WTC11 (cell line): ENCODE measurements around the gene SLIT3. TPM values are rescaled to one million over a fixed set of nuclear protein-coding genes. Genes with fewer than 3 reads are reported as not detected.

Source experiments
- ATAC-seq: fragments of 200-7000 bp; cut with Tn5 transposase; 2 replicates; pipeline ENCODE4 v1.10.0; 2021; ENCODE audit warnings: mild to moderate bottlenecking, moderate library complexity
- CTCF ChIA-PET: fragments of 300-600 bp; sonication (Branson Sonifier 250); formaldehyde crosslinking; loops from one replicate; lab custom pipeline; 2021; ENCODE audit warnings: antibody characterized with exemption; lab: Charles Lee
- POLR2A ChIA-PET: fragments of 350-600 bp; sonication (Branson Sonifier 250); formaldehyde crosslinking; loops from one replicate; lab custom pipeline; 2021; ENCODE audit warnings: antibody characterized with exemption; lab: Charles Lee
- DNase-seq: peaks from one replicate; pipeline ENCODE4 v3.0.0; 2021; ENCODE audit warnings: low spot score
- H3K27ac Mint-ChIP-seq: 2 replicates; pipeline ENCODE4 v1.8.0; 2021; ENCODE audit warnings: mixed read lengths
- H3K27me3 Mint-ChIP-seq: 2 replicates; pipeline ENCODE4 v1.8.0; 2021; ENCODE audit warnings: low read depth, mild to moderate bottlenecking, moderate library complexity, mixed read lengths
- H3K36me3 Mint-ChIP-seq: 2 replicates; pipeline ENCODE4 v1.8.0; 2021; ENCODE audit warnings: mixed read lengths
- H3K4me1 Mint-ChIP-seq: 2 replicates; pipeline ENCODE4 v1.8.0; 2022; ENCODE audit warnings: mixed read lengths
- H3K4me3 Mint-ChIP-seq: 2 replicates; pipeline ENCODE4 v1.8.0; 2021; ENCODE audit warnings: mild to moderate bottlenecking, moderate library complexity, mixed read lengths
- H3K9me3 Mint-ChIP-seq: 2 replicates; pipeline ENCODE4 v1.8.0; 2021; ENCODE audit warnings: mixed read lengths
- AFF4 ChIP-seq: sonication (generic); formaldehyde crosslinking; IDR thresholded peaks from 2 replicates; pipeline ENCODE4 v1.8.1; 2023; ENCODE audit warnings: mild to moderate bottlenecking, missing genetic modification reagents, borderline replicate concordance
- E2F1 ChIP-seq: sonication (generic); formaldehyde crosslinking; IDR thresholded peaks from 2 replicates; pipeline ENCODE4 v1.8.0; 2022; ENCODE audit warnings: mild to moderate bottlenecking, missing genetic modification reagents
- ELF4 ChIP-seq: sonication (generic); formaldehyde crosslinking; IDR thresholded peaks from 2 replicates; pipeline ENCODE4 v1.8.1; 2022; ENCODE audit warnings: low read depth, mild to moderate bottlenecking, moderate library complexity, missing genetic modification reagents
- EMX1 ChIP-seq: fragments of 250-450 bp; sonication (Bioruptor Pico); IDR thresholded peaks from 2 replicates; pipeline ENCODE4 v1.8.0; 2021; ENCODE audit warnings: mild to moderate bottlenecking
- ERG ChIP-seq: fragments of 250-450 bp; sonication (Bioruptor Pico); IDR thresholded peaks from 2 replicates; pipeline ENCODE4 v1.8.0; 2021; ENCODE audit warnings: mild to moderate bottlenecking
- FOXP4 ChIP-seq: sonication (generic); formaldehyde crosslinking; IDR thresholded peaks from 2 replicates; pipeline ENCODE4 v1.8.0; 2022; ENCODE audit warnings: mild to moderate bottlenecking, missing genetic modification reagents
- GABPB1 ChIP-seq: sonication (generic); formaldehyde crosslinking; IDR thresholded peaks from 2 replicates; pipeline ENCODE4 v1.8.1; 2023; ENCODE audit warnings: mild to moderate bottlenecking, missing genetic modification reagents
- MYBL2 ChIP-seq: sonication (generic); formaldehyde crosslinking; IDR thresholded peaks from 2 replicates; pipeline ENCODE4 v1.8.1; 2023; ENCODE audit warnings: mild to moderate bottlenecking, moderate library complexity, missing genetic modification reagents
- OVOL2 ChIP-seq: fragments of 250-450 bp; sonication (Bioruptor Pico); IDR thresholded peaks from 2 replicates; pipeline ENCODE4 v1.9.0; 2021; ENCODE audit warnings: mild to moderate bottlenecking, borderline replicate concordance
- RORB ChIP-seq: fragments of 250-450 bp; sonication (Bioruptor Pico); IDR thresholded peaks from 2 replicates; pipeline ENCODE4 v1.9.0; 2021; ENCODE audit warnings: mild to moderate bottlenecking
- SMAD3 ChIP-seq: sonication (generic); formaldehyde crosslinking; IDR thresholded peaks from 2 replicates; pipeline ENCODE4 v1.8.0; 2022; ENCODE audit warnings: missing genetic modification reagents, mild to moderate bottlenecking, borderline replicate concordance
- SMAD4 ChIP-seq: sonication (generic); formaldehyde crosslinking; IDR thresholded peaks from 2 replicates; pipeline ENCODE4 v1.8.0; 2022; ENCODE audit warnings: mild to moderate bottlenecking, missing genetic modification reagents
- TCF7 ChIP-seq: sonication (generic); formaldehyde crosslinking; IDR thresholded peaks from 2 replicates; pipeline ENCODE4 v1.8.0; 2022; ENCODE audit warnings: mild to moderate bottlenecking, low read depth, missing genetic modification reagents, moderate library complexity
- TP53 ChIP-seq: sonication (generic); formaldehyde crosslinking; IDR thresholded peaks from 2 replicates; pipeline ENCODE4 v1.8.1; 2023; ENCODE audit warnings: mild to moderate bottlenecking, missing genetic modification reagents
- ZBTB43 ChIP-seq: sonication (generic); formaldehyde crosslinking; IDR thresholded peaks from 2 replicates; pipeline ENCODE4 v1.8.1; 2023; ENCODE audit warnings: mild to moderate bottlenecking, missing genetic modification reagents
- ZNF219 ChIP-seq: sonication (generic); formaldehyde crosslinking; IDR thresholded peaks from 2 replicates; pipeline ENCODE4 v1.8.0; 2023; ENCODE audit warnings: missing genetic modification reagents, mild to moderate bottlenecking, borderline replicate concordance
- total RNA-seq: library from RNA; stranded (reverse); gene quantifications from 3 replicates; pipeline ENCODE4 v1.2.3, GENCODE V29; 2021
- TF ChIP-seq, protein P1 (sequence below): sonication (generic); formaldehyde crosslinking; IDR thresholded peaks from 2 replicates; pipeline ENCODE4 v1.8.0; 2022; ENCODE audit warnings: missing genetic modification reagents
- TF ChIP-seq, protein P2 (sequence below): sonication (generic); formaldehyde crosslinking; IDR thresholded peaks from 2 replicates; pipeline ENCODE4 v1.8.0; 2022; ENCODE audit warnings: mild to moderate bottlenecking, missing genetic modification reagents

SLIT3 gene
- total RNA-seq, 1 experiment from 2014 or later, result 1.9 TPM

DNA sequence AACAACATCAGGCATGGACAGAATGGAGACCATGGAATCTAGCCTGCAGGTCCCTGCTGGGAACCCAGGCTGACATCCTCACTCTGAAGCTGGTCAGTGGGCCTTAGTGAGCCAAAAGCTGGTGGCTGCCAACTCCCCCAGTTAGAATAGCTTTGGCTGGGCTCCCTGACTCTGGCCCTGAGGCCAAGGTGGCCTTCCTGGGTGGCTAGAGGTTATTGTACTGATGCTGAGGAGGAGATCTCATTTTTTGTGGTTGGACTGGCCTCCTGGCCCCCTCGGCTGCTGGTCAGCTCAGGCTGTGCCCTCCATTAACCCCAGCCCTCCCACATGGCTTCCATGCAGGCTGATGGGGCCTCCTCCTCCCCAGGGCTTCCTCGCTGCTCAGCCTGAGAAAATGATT, 620.5 kb downstream of the SLIT3 start:
- ATAC-seq (no peak), DNase-seq (no peak)
- Mint-ChIP-seq H3K36me3 (no peaks in the 10 kb centered on the region), H3K27me3 (no peaks in the 10 kb centered on the region; the same call in 1 of the 2 replicates), H3K9me3 (no peaks in the 10 kb centered on the region), H3K4me1 (0 out of 2 replicates have a peak, but pooled peaks cover 7% of the 10 kb centered on the region), H3K4me3 (no peak overlapping the region), H3K27ac (no peak overlapping the region)
- POLR2A ChIA-PET, result interaction anchor here (0.6 kb wide), 1 partner anchor 904 kb away, joined by 3 read pairs; no protein-coding TSS in a partner anchor
- CTCF ChIA-PET, result interaction anchor here (1.0 to 2.7 kb wide), 4 partner anchors 10 to 68 kb away, joined by 3 to 12 read pairs (median 6); no protein-coding TSS in a partner anchor
- TF ChIP-seq ZBTB43 (CRISPR knock-in tag) (no peak), GABPB1 (no peak), SMAD4 (CRISPR knock-in tag) (no peak), AFF4 (CRISPR knock-in tag) (no peak), TP53 (no peak), TCF7 (no peak), E2F1 (no peak), RORB (no peak), ERG (CRISPR knock-in tag) (no peak), MYBL2 (CRISPR knock-in tag) (no peak), ELF4 (CRISPR knock-in tag) (no peak), ZNF219 (CRISPR knock-in tag) (no peak), OVOL2 (CRISPR knock-in tag) (no peak), SMAD3 (CRISPR knock-in tag) (no peak), EMX1 (CRISPR knock-in tag) (no peak), FOXP4 (no peak)
- TF ChIP-seq, protein P1, sequence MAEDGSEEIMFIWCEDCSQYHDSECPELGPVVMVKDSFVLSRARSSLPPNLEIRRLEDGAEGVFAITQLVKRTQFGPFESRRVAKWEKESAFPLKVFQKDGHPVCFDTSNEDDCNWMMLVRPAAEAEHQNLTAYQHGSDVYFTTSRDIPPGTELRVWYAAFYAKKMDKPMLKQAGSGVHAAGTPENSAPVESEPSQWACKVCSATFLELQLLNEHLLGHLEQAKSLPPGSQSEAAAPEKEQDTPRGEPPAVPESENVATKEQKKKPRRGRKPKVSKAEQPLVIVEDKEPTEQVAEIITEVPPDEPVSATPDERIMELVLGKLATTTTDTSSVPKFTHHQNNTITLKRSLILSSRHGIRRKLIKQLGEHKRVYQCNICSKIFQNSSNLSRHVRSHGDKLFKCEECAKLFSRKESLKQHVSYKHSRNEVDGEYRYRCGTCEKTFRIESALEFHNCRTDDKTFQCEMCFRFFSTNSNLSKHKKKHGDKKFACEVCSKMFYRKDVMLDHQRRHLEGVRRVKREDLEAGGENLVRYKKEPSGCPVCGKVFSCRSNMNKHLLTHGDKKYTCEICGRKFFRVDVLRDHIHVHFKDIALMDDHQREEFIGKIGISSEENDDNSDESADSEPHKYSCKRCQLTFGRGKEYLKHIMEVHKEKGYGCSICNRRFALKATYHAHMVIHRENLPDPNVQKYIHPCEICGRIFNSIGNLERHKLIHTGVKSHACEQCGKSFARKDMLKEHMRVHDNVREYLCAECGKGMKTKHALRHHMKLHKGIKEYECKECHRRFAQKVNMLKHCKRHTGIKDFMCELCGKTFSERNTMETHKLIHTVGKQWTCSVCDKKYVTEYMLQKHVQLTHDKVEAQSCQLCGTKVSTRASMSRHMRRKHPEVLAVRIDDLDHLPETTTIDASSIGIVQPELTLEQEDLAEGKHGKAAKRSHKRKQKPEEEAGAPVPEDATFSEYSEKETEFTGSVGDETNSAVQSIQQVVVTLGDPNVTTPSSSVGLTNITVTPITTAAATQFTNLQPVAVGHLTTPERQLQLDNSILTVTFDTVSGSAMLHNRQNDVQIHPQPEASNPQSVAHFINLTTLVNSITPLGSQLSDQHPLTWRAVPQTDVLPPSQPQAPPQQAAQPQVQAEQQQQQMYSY (CRISPR knock-in tag), result no peak
- TF ChIP-seq, protein P2, sequence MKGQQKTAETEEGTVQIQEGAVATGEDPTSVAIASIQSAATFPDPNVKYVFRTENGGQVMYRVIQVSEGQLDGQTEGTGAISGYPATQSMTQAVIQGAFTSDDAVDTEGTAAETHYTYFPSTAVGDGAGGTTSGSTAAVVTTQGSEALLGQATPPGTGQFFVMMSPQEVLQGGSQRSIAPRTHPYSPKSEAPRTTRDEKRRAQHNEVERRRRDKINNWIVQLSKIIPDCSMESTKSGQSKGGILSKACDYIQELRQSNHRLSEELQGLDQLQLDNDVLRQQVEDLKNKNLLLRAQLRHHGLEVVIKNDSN (CRISPR knock-in tag), result no peak
